ENCODE measurements around the gene BMP8B.

The BMP8B gene

GRCh38 chr1:39752703-39753102 lies 36.0 kb downstream of the BMP8B start:
- Histone ChIP-seq H3K9me3 (ENCODE audit: insufficient read depth, low read depth, low read length) (no peaks in the 10 kb centered on the region), H3K4me1 (ENCODE audit: insufficient read depth, low read length) (no peaks in the 10 kb centered on the region), H3K27me3 (ENCODE audit: insufficient read depth, low read length) (no peaks in the 10 kb centered on the region), H3K4me3 (ENCODE audit: low read length) (no peak overlapping the region), H3K36me3 (ENCODE audit: insufficient read depth, low read depth, low read length) (peaks cover 98% of the 10 kb centered on the region), H3K9ac (ENCODE audit: low read depth, low read length) (no peak overlapping the region), H3K27ac (ENCODE audit: low read length) (no peak overlapping the region)

GRCh38 chr1:39751595-39751994 lies 37.1 kb downstream of the BMP8B start:
- peaks cover 97% of the 10 kb centered on the region for H3K36me3 ChIP-seq (ENCODE audit: insufficient read depth, low read depth, low read length)
- no peaks in the 10 kb centered on the region for H3K27me3 ChIP-seq (ENCODE audit: insufficient read depth, low read length)
- no peak overlapping the region for H3K4me3 ChIP-seq (ENCODE audit: low read length)
- no peaks in the 10 kb centered on the region for H3K9me3 ChIP-seq (ENCODE audit: insufficient read depth, low read depth, low read length)
- H3K4me1 ChIP-seq (ENCODE audit: insufficient read depth, low read length), result no peaks in the 10 kb centered on the region
- H3K9ac ChIP-seq (ENCODE audit: low read depth, low read length), result no peak overlapping the region
- no peak overlapping the region for H3K27ac ChIP-seq (ENCODE audit: low read length)

- Histone ChIP-seq H3K27me3 (ENCODE audit: insufficient read depth, low read length) (no peaks in the 10 kb centered on the region), H3K9me3 (ENCODE audit: insufficient read depth, low read depth, low read length) (no peaks in the 10 kb centered on the region), H3K36me3 (ENCODE audit: insufficient read depth, low read depth, low read length) (peaks cover 97% of the 10 kb centered on the region), H3K9ac (ENCODE audit: low read depth, low read length) (no peak overlapping the region), H3K27ac (ENCODE audit: low read length) (no peak overlapping the region), H3K4me1 (ENCODE audit: insufficient read depth, low read length) (no peaks in the 10 kb centered on the region), H3K4me3 (ENCODE audit: low read length) (no peak overlapping the region)
Measured at GRCh38 chr1:39745016-39745670, 43.5 kb downstream of the BMP8B start.

GRCh38 chr1:39738622-39739366 lies 49.9 kb downstream of the BMP8B start, which contains the start of gene PPIE:
Gene PPIE (plus strand): TSS chr1:39738882. CDS start chr1:39738901, 19 bp downstream.
- peak within 1 kb of the TSS; percentile 87 for H3K9ac ChIP-seq (ENCODE audit: low read depth, low read length)
- H3K27me3 ChIP-seq (ENCODE audit: insufficient read depth, low read length), result peaks cover 45% of the 10 kb centered on the region
- H3K4me1 ChIP-seq (ENCODE audit: insufficient read depth, low read length), result peaks cover 5% of the 10 kb centered on the region
- peaks cover 37% of the 10 kb centered on the region for H3K36me3 ChIP-seq (ENCODE audit: insufficient read depth, low read depth, low read length)
- no peak within 1 kb of the TSS for H3K27ac ChIP-seq (ENCODE audit: low read length)
- H3K9me3 ChIP-seq (ENCODE audit: insufficient read depth, low read depth, low read length), result no peaks in the 10 kb centered on the region
- H3K4me3 ChIP-seq (ENCODE audit: low read length), result peak within 1 kb of the TSS; percentile 81

DNA sequence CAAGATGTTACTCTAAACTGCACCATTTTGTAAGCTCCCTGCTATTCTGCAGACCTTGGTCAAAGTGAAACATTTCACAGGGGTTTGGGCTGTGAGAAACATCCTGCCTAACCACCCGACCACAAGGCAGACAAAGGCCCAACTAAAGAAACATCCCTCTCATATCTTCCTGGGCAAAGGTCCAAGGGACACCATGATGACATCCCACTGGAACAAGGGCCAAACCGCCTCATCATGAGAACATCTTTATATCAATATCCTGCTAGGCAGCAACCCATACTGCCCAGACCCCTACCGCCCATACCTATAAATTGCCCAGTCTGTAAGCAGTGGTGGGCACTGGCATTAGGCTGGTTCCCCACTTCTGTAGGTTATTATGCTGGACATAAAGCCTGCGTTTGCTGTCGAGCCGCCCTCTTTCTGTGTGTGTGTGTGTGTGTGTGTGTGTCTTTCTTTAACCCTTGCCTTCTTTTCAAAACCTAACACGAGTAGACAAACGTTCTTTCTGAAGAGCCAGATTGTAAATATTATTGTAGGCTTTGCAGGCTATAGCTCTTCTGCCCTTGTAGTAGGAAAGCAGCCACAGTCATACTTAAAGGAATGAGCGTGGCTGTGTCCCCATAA lies 51.0 kb downstream of the BMP8B start:
- no peaks in the 10 kb centered on the region for H3K9me3 ChIP-seq (ENCODE audit: insufficient read depth, low read depth, low read length)
- H3K9ac ChIP-seq (ENCODE audit: low read depth, low read length), result no peak overlapping the region
- peaks cover 26% of the 10 kb centered on the region for H3K36me3 ChIP-seq (ENCODE audit: insufficient read depth, low read depth, low read length)
- H3K4me1 ChIP-seq (ENCODE audit: insufficient read depth, low read length), result peaks cover 5% of the 10 kb centered on the region
- H3K27me3 ChIP-seq (ENCODE audit: insufficient read depth, low read length), result peaks cover 56% of the 10 kb centered on the region
- H3K27ac ChIP-seq (ENCODE audit: low read length), result no peak overlapping the region
- H3K4me3 ChIP-seq (ENCODE audit: low read length), result no peak overlapping the region

GRCh38 chr1:39735731-39736130 lies 52.9 kb downstream of the BMP8B start:
- Histone ChIP-seq H3K9me3 (ENCODE audit: insufficient read depth, low read depth, low read length) (no peaks in the 10 kb centered on the region), H3K4me3 (ENCODE audit: low read length) (no peak overlapping the region), H3K9ac (ENCODE audit: low read depth, low read length) (no peak overlapping the region), H3K4me1 (ENCODE audit: insufficient read depth, low read length) (peaks cover 5% of the 10 kb centered on the region), H3K36me3 (ENCODE audit: insufficient read depth, low read depth, low read length) (peaks cover 6% of the 10 kb centered on the region), H3K27me3 (ENCODE audit: insufficient read depth, low read length) (peaks cover 76% of the 10 kb centered on the region), H3K27ac (ENCODE audit: low read length) (no peak overlapping the region)

DNA sequence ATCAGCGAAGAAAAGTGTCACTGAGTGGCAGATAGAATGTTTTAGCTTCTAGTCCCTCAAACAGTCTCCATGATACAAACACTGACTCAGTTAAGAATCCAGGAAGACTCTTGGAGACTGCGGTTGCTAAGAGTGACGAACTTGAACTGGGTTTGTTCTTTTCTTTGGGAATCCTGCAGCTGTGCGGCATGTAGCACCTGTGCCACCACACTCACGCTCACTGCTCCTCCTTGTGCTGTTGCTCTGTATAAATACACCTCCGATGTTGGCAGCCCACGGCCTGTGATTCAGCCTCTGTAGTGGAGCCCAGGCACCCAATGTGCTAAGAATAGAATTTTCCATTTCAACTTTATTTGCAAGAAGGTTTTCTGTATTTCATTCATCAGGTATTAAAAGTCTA lies 55.5 kb downstream of the BMP8B start:
- no peaks in the 10 kb centered on the region for H3K4me1 ChIP-seq (ENCODE audit: insufficient read depth, low read length)
- H3K27ac ChIP-seq (ENCODE audit: low read length), result no peak overlapping the region
- H3K9ac ChIP-seq (ENCODE audit: low read depth, low read length), result no peak overlapping the region
- no peaks in the 10 kb centered on the region for H3K36me3 ChIP-seq (ENCODE audit: insufficient read depth, low read depth, low read length)
- H3K4me3 ChIP-seq (ENCODE audit: low read length), result no peak overlapping the region
- peaks cover 99% of the 10 kb centered on the region for H3K27me3 ChIP-seq (ENCODE audit: insufficient read depth, low read length)
- no peaks in the 10 kb centered on the region for H3K9me3 ChIP-seq (ENCODE audit: insufficient read depth, low read depth, low read length)

DNA sequence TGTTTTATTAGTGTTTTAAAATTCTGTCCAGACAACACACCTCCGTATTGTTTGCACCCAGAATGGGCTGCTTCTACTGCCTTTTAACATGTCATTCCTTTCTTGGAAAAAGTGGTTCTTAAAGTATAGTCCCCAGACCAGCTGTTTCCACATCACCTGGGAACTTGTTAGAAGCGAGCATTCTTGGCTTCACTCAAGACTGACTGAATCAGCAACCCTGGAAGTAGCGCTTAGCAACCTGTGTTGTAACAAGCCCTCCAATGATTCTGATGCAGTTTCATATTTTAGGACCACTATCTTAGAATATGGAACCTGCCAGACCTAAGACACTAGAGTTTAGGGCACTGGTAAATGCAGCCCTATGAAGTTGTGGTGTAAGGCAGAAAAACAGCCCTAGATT lies 55.9 kb downstream of the BMP8B start:
- no peak overlapping the region for H3K4me3 ChIP-seq (ENCODE audit: low read length)
- H3K27ac ChIP-seq (ENCODE audit: low read length), result no peak overlapping the region
- no peak overlapping the region for H3K9ac ChIP-seq (ENCODE audit: low read depth, low read length)
- no peaks in the 10 kb centered on the region for H3K4me1 ChIP-seq (ENCODE audit: insufficient read depth, low read length)
- no peaks in the 10 kb centered on the region for H3K36me3 ChIP-seq (ENCODE audit: insufficient read depth, low read depth, low read length)
- H3K27me3 ChIP-seq (ENCODE audit: insufficient read depth, low read length), result peaks cover 99% of the 10 kb centered on the region
- H3K9me3 ChIP-seq (ENCODE audit: insufficient read depth, low read depth, low read length), result no peaks in the 10 kb centered on the region

DNA sequence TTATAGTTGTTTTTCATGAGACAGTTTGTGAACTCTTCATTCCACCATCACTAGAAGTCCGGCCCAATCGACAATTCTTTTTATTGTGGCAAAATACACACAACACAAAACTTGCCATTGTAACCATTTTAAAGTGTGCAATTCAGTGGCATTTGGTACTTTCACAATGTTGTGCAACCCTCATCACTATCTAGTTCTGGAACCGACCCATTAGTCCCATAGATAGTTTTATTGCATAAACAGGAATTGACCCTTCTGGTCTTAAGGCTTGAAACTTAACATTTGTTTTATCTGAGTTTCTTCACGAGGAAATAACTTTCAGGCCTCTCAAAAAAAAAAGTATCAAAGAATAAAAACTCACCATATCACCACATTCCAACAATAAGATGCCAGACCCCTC lies 58.8 kb downstream of the BMP8B start:
- Histone ChIP-seq H3K36me3 (ENCODE audit: insufficient read depth, low read depth, low read length) (no peaks in the 10 kb centered on the region), H3K4me1 (ENCODE audit: insufficient read depth, low read length) (no peaks in the 10 kb centered on the region), H3K27ac (ENCODE audit: low read length) (no peak overlapping the region), H3K9me3 (ENCODE audit: insufficient read depth, low read depth, low read length) (no peaks in the 10 kb centered on the region), H3K9ac (ENCODE audit: low read depth, low read length) (no peak overlapping the region), H3K27me3 (ENCODE audit: insufficient read depth, low read length) (peaks cover 100% of the 10 kb centered on the region), H3K4me3 (ENCODE audit: low read length) (no peak overlapping the region)

GRCh38 chr1:39729030-39729429 lies 59.6 kb downstream of the BMP8B start:
- no peaks in the 10 kb centered on the region for H3K36me3 ChIP-seq (ENCODE audit: insufficient read depth, low read depth, low read length)
- no peaks in the 10 kb centered on the region for H3K4me1 ChIP-seq (ENCODE audit: insufficient read depth, low read length)
- H3K4me3 ChIP-seq (ENCODE audit: low read length), result no peak overlapping the region
- H3K9ac ChIP-seq (ENCODE audit: low read depth, low read length), result no peak overlapping the region
- no peak overlapping the region for H3K27ac ChIP-seq (ENCODE audit: low read length)
- H3K27me3 ChIP-seq (ENCODE audit: insufficient read depth, low read length), result peaks cover 100% of the 10 kb centered on the region
- no peaks in the 10 kb centered on the region for H3K9me3 ChIP-seq (ENCODE audit: insufficient read depth, low read depth, low read length)

DNA sequence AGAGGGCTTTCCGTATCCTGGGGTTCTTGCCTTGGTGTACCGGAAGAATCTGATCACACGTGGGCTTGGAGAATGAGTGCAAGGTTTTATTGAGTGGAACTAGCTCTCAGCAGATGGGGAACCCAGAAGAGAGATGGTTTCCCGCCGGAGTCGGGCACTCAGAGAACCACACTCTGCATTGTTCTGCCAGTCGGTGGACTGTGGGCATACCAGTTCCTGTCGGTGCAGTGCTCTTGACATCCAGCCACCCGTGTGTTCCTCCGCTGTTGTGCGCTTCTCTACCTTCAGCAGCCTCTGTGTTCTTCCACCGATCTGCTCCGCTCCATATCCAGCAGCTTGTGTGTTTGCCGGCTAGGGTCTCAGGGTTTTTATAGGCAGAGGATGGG lies 60.7 kb downstream of the BMP8B start:
- Histone ChIP-seq H3K36me3 (ENCODE audit: insufficient read depth, low read depth, low read length) (no peaks in the 10 kb centered on the region), H3K9me3 (ENCODE audit: insufficient read depth, low read depth, low read length) (no peaks in the 10 kb centered on the region), H3K9ac (ENCODE audit: low read depth, low read length) (no peak overlapping the region), H3K4me3 (ENCODE audit: low read length) (no peak overlapping the region), H3K27ac (ENCODE audit: low read length) (no peak overlapping the region), H3K4me1 (ENCODE audit: insufficient read depth, low read length) (no peaks in the 10 kb centered on the region), H3K27me3 (ENCODE audit: insufficient read depth, low read length) (peaks cover 99% of the 10 kb centered on the region)

Data from iPS-20b (cell line).